GM12878 (cell line): ENCODE measurements around the gene TCF23. TPM values are rescaled to one million over a fixed set of nuclear protein-coding genes. Genes with fewer than 3 reads are reported as not detected.

Experiments used
- ATAC-seq: fragments of 200-7000 bp; cut with Tn5 transposase; 3 replicates; pipeline ENCODE4 v1.9.1; 2020; ENCODE audit warnings: mild to moderate bottlenecking, moderate library complexity
- BruUV-seq: library from RNA; stranded (reverse); fragments of 400-500 nt; replicated peaks from 2 replicates; lab custom pipeline; 2021; lab: Mats Ljungman, UMichigan
- CTCF ChIA-PET: fragments of 300-600 bp; sonication (Branson Sonifier 250); formaldehyde crosslinking; extraction: SDS; loops from one replicate; lab custom pipeline; 2021; ENCODE audit warnings: inconsistent platforms; lab: Yijun Ruan, JAX
- POLR2A ChIA-PET: fragments of 350-600 bp; formaldehyde crosslinking; extraction: SDS; loops from one replicate; lab custom pipeline; 2021; ENCODE audit warnings: inconsistent platforms; lab: Charles Lee
- RAD21 ChIA-PET: fragments of 300-600 bp; sonication (Branson Sonifier 250); formaldehyde crosslinking; loops from one replicate; lab custom pipeline; 2023; ENCODE audit warnings: antibody characterized with exemption; ENCODE audit not compliant: unreplicated experiment; lab: Charles Lee
- SMC1A ChIA-PET: fragments of 300-600 bp; sonication (Branson Sonifier 250); formaldehyde crosslinking; loops from one replicate; lab custom pipeline; 2023; ENCODE audit not compliant: unreplicated experiment, uncharacterized antibody; lab: Charles Lee
- DNase-seq: peaks from one replicate; pipeline ENCODE4 v3.0.0-alpha.2; 2011; ENCODE audit warnings: low read depth, low spot score
- FAIRE-seq: peaks from 3 replicates; lab custom pipeline; 2011; peaks lifted over from hg19 to GRCh38; lab: Jason Lieb, UNC
- H2AFZ ChIP-seq: 2 replicates; pipeline ENCODE4 v1.6.0; 2011; ENCODE audit warnings: low read depth, low read length, control low read depth; ENCODE audit not compliant: control insufficient read depth
- H3K27ac ChIP-seq: 2 replicates; pipeline ENCODE4 v1.5.1; 2011; ENCODE audit warnings: control low read depth; ENCODE audit not compliant: control insufficient read depth, insufficient read depth
- H3K27me3 ChIP-seq, 2 experiments: replicated peaks in 1 of 2; 2 replicates each; pipeline versions ENCODE4 v1.6.0 to v1.6.1; 2011; ENCODE audit warnings: low read length in 1 of 2; ENCODE audit not compliant: control insufficient read depth in 2 of 2, insufficient read depth in 2 of 2
- H3K36me3 ChIP-seq, 2 experiments: 2 replicates each; pipeline ENCODE4 v1.5.1; 2011; ENCODE audit warnings: low read length in 1 of 2; ENCODE audit not compliant: control insufficient read depth in 2 of 2, insufficient read depth in 2 of 2
- H3K4me1 ChIP-seq: 2 replicates; pipeline ENCODE4 v1.6.1; 2011; ENCODE audit warnings: mild to moderate bottlenecking, low read length, moderate library complexity, mixed read lengths; ENCODE audit not compliant: control insufficient read depth, insufficient read depth
- H3K4me2 ChIP-seq: 2 replicates; pipeline ENCODE4 v1.6.0; 2011; ENCODE audit warnings: control low read depth; ENCODE audit not compliant: control insufficient read depth, insufficient read depth
- H3K4me3 ChIP-seq: fragments of 200-600 bp; sonication (generic); 2 replicates; pipeline ENCODE4 v1.5.1; 2016
- H3K79me2 ChIP-seq: 2 replicates; pipeline ENCODE4 v1.6.0; 2011; ENCODE audit warnings: low read length; ENCODE audit not compliant: control insufficient read depth, insufficient read depth
- H3K9ac ChIP-seq: 2 replicates; pipeline ENCODE4 v1.8.0; 2011; ENCODE audit warnings: low read length, control low read depth, mixed read lengths; ENCODE audit not compliant: control insufficient read depth, insufficient read depth
- H3K9me3 ChIP-seq: replicated peaks from 3 replicates; pipeline ENCODE4 v1.5.1; 2011; ENCODE audit warnings: mild to moderate bottlenecking, low read length; ENCODE audit not compliant: control insufficient read depth, insufficient read depth
- H4K20me1 ChIP-seq: 2 replicates; pipeline ENCODE4 v1.6.0; 2011; ENCODE audit not compliant: control insufficient read depth, insufficient read depth
- BCL3 ChIP-seq: IDR thresholded peaks from 2 replicates; pipeline ENCODE4 v1.6.1; 2011; ENCODE audit warnings: borderline replicate concordance, low read depth, mild to moderate bottlenecking, moderate library complexity, low read length; ENCODE audit not compliant: insufficient read depth, poor library complexity, severe bottlenecking
- CBFB ChIP-seq: IDR thresholded peaks from 2 replicates; pipeline ENCODE4 v1.6.1; 2016; ENCODE audit warnings: antibody characterized with exemption, low read depth
- FOXK2 ChIP-seq: fragments of 450-650 bp; IDR thresholded peaks from 2 replicates; pipeline ENCODE4 v1.6.1; 2017; ENCODE audit warnings: mild to moderate bottlenecking, moderate library complexity
- PKNOX1 ChIP-seq: fragments of 450-650 bp; IDR thresholded peaks from 2 replicates; pipeline ENCODE4 v1.6.1; 2016; ENCODE audit warnings: mild to moderate bottlenecking
- STAT3 ChIP-seq: IDR thresholded peaks from 2 replicates; pipeline ENCODE4 v1.6.1; 2011; ENCODE audit warnings: low read depth, low read length, improper control_type of control experiment
- WGBS: methylation state at CpG from one replicate; pipeline ENCODE4 v1.1.6; 2016; ENCODE audit warnings: low lambda C conversion rate; ENCODE audit not compliant: insufficient replicate concordance, insufficient coverage; ENCODE audit errors: missing lambda C conversion rate; 5-methylcytosine and 5-hydroxymethylcytosine counted together
- in situ Hi-C: fragments of 300-500 bp; cut with MboI; formaldehyde crosslinking; loops from 9 replicates; pipeline ENCODE4 v1.14.3; 2018; ENCODE audit warnings: mixed read lengths
- intact Hi-C: fragments of 100-400 bp; cut with micrococcal nuclease; formaldehyde crosslinking; loops from one replicate; pipeline ENCODE4 v1.14.2; 2022; ENCODE audit not compliant: unreplicated experiment
- polyA plus RNA-seq, 11 experiments: library from polyadenylated mRNA; depleted of rRNA in 4 of 11; unstranded in 6 of 11; stranded (reverse) in 5 of 11; fragments of >200 nt; fragmentation: Nextera tagmentation in 4 of 11; fragmentation: Illumina TruSeq in 1 of 11; extraction: Ambion mirVana in 4 of 11; extraction: Trizol in 1 of 11; gene quantifications; 1 replicate in 1 of 11; 2 replicates in 10 of 11; pipeline versions ENCODE4 v1.2.1 to v1.2.3, GENCODE V29; 2011 to 2016; ENCODE audit warnings: inconsistent platforms in 2 of 11, missing spikeins in 2 of 11, low read depth in 1 of 11
- total RNA-seq, 4 experiments: library from RNA; depleted of rRNA in 3 of 4; stranded (reverse); fragments of >200 nt in 3 of 4; fragmentation: Illumina TruSeq in 1 of 4; extraction: Trizol in 1 of 4; gene quantifications; 2 replicates each; pipeline versions ENCODE4 v1.2.1 to v1.2.3, GENCODE V29; 2013 to 2021

The TCF23 gene
- total and polyA plus RNA-seq, 10 of the 15 experiments (the other 5 are each of a cell fraction or from before 2014, with no cell fraction given) = not detected

DNA sequence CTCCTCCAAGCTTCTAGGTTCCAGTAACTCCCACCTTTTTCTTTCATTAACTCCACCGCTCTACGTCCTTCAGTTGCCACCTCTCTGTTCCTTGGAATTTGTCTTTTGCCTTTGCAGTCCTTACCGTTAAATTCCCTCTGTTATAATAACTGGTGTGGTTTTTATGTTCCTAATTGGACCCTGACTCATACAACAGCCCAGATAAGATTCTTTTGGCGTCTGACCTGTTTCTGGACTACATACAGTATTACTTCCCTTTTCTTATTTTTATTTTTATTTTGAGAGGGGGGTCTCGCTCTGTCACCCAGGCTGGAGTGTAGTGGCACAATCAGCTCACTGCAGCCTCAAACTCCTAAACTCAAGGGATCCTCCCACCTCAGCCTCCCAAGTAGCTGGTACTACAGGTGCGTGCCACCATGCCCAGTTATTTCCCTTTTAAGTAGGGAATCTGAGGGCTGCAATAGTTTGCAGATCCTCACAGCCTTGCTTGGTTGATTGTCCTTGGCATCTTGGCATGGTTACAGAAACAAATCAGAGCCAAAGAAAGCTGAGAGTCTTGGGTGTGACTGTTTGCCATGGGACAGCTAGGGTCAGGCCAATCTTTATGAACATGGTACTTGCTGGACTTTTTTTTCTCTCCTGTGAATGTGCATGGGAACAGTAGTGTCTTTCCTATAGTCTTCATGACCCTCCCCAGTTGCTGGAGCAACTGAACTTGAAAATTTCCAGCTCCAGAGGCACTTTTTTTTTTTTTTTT, 22.0 kb downstream of the TCF23 start (continued):
- TF ChIP-seq PKNOX1 (no peak), FOXK2 (no peak), STAT3 (no peak)

DNA sequence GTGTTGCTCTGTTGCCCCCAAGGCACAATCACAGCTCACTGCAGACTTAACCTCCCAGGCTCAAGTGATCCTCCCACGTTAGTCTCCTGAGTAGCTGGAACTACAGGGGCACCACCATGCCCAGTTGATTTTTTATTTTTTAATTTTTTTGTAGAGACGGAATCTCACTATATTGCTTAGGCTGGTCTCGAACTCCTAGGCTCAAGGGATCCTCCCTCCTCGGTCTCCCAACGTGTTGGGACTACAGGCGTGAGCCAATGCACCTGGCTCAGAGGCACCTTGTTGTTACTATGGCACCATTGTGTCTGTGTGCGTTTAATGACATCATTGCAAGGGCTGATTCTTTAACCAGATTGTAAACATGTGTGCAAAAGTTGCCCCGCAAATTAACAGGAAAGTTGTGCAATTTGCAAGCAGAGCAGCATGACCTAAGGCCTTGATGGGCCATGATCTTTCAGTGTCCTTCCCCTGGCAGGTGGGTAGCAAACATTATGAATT, 22.6 kb downstream of the TCF23 start:
- FAIRE-seq (no peak), DNase-seq (no peak), ATAC-seq (no peak)
- CTCF ChIA-PET = interaction anchor here (0.7 to 2.6 kb wide), 12 partner anchors 12 to 131 kb away, joined by 3 to 20 read pairs (median 3); partner anchors contain the start of gene PREB
- Histone ChIP-seq H2AFZ (no peak overlapping the region), H3K4me3 (no peak overlapping the region), H3K4me1 (peaks cover 9% of the 10 kb centered on the region), H3K9ac (no peak overlapping the region), H3K36me3 (no peaks in the 10 kb centered on the region), H3K27ac (no peak overlapping the region), H4K20me1 (no peaks in the 10 kb centered on the region), H3K9me3 (no peaks in the 10 kb centered on the region), H3K79me2 (no peaks in the 10 kb centered on the region), H3K27me3 (no peaks in the 10 kb centered on the region; a peak in 1 of 4 replicates), H3K4me2 (no peak overlapping the region)
- SMC1A ChIA-PET = interaction anchor here (0.9 to 2.6 kb wide), 2 partner anchors 20 to 55 kb away, joined by 3 to 9 read pairs; no protein-coding TSS in a partner anchor
- WGBS = 73% methylated on average over 8 of the region's 8 CpGs
- TF ChIP-seq CBFB = no peak
- TF ChIP-seq BCL3 = peak; percentile 52
- intact Hi-C loops = loop anchor here (10.0 kb wide), 1 partner anchor 113 kb away; the partner anchor contains the start of gene TRIM54
- no TSS peak for BruUV-seq
- in situ Hi-C loops = no loop called here
- POLR2A ChIA-PET = interaction anchor here (0.6 to 1.0 kb wide), 4 partner anchors 11 to 78 kb away, joined by 3 to 6 read pairs (median 4); no protein-coding TSS in a partner anchor
- RAD21 ChIA-PET = interaction anchor here (1.0 to 2.4 kb wide), 3 partner anchors 14 to 109 kb away, joined by 3 to 8 read pairs (median 6); no protein-coding TSS in a partner anchor
